Astrocyte (in vitro differentiated cells and primary cell): ENCODE results near the gene VPS13D. TPM values are rescaled to one million over a fixed set of nuclear protein-coding genes. Genes with fewer than 3 reads are reported as not detected.
"Not testable (repeated sequence)": the region's sequence is repeated elsewhere in the genome, so short reads cannot be mapped to it uniquely, and the experiment has no call there.

Experiments used
- DNase-seq: peaks from one replicate; pipeline ENCODE4 v3.0.0-alpha.2; 2010; ENCODE audit warnings: low read depth
- FAIRE-seq: peaks from 2 replicates; lab custom pipeline; 2011; peaks lifted over from hg19 to GRCh38; lab: Jason Lieb, UNC
- H2AFZ ChIP-seq: 2 replicates; pipeline ENCODE4 v1.6.0; 2012; ENCODE audit warnings: low read depth, low read length, inconsistent platforms
- H3K27ac ChIP-seq: 2 replicates; pipeline ENCODE4 v1.5.1; 2011; ENCODE audit warnings: low read depth, low read length, inconsistent platforms
- H3K27me3 ChIP-seq: 2 replicates; pipeline ENCODE4 v1.6.0; 2011; ENCODE audit warnings: low read length, inconsistent platforms; ENCODE audit not compliant: insufficient read depth
- H3K36me3 ChIP-seq: 2 replicates; pipeline ENCODE4 v1.5.1; 2011; ENCODE audit warnings: low read length, inconsistent platforms; ENCODE audit not compliant: insufficient read depth
- H3K4me1 ChIP-seq: 2 replicates; pipeline ENCODE4 v1.5.1; 2011; ENCODE audit warnings: low read length, inconsistent platforms; ENCODE audit not compliant: insufficient read depth
- H3K4me2 ChIP-seq: 2 replicates; pipeline ENCODE4 v1.6.0; 2012; ENCODE audit warnings: low read length, inconsistent platforms
- H3K4me3 ChIP-seq: 2 replicates; pipeline ENCODE4 v1.5.1; 2011; ENCODE audit warnings: low read depth, mild to moderate bottlenecking, low read length, inconsistent platforms; ENCODE audit not compliant: insufficient read depth
- H3K79me2 ChIP-seq: 2 replicates; pipeline ENCODE4 v1.6.0; 2012; ENCODE audit warnings: mild to moderate bottlenecking, low read length, inconsistent platforms; ENCODE audit not compliant: insufficient read depth
- H3K9ac ChIP-seq: 2 replicates; pipeline ENCODE4 v1.6.0; 2012; ENCODE audit warnings: mild to moderate bottlenecking, low read length, inconsistent platforms
- H3K9me3 ChIP-seq: 2 replicates; pipeline ENCODE4 v1.5.1; 2012; ENCODE audit warnings: low read depth, mild to moderate bottlenecking, low read length, inconsistent platforms; ENCODE audit not compliant: insufficient read depth
- H4K20me1 ChIP-seq: 2 replicates; pipeline ENCODE4 v1.6.0; 2012; ENCODE audit warnings: low read length, inconsistent platforms; ENCODE audit not compliant: insufficient read depth
- H3K27ac Mint-ChIP-seq: one replicate; pipeline ENCODE4 v1.8.0; 2021; ENCODE audit warnings: mild to moderate bottlenecking, mixed read lengths; ENCODE audit not compliant: unreplicated experiment
- H3K27me3 Mint-ChIP-seq: one replicate; pipeline ENCODE4 v1.8.0; 2021; ENCODE audit warnings: low read depth, mixed read lengths; ENCODE audit not compliant: unreplicated experiment
- H3K36me3 Mint-ChIP-seq: one replicate; pipeline ENCODE4 v1.8.0; 2021; ENCODE audit warnings: low read depth, mixed read lengths; ENCODE audit not compliant: unreplicated experiment
- H3K4me1 Mint-ChIP-seq: one replicate; pipeline ENCODE4 v1.8.0; 2021; ENCODE audit warnings: low read depth, mixed read lengths; ENCODE audit not compliant: unreplicated experiment
- H3K4me3 Mint-ChIP-seq: one replicate; pipeline ENCODE4 v1.8.0; 2021; ENCODE audit warnings: mild to moderate bottlenecking, moderate library complexity, mixed read lengths; ENCODE audit not compliant: unreplicated experiment
- H3K9me3 Mint-ChIP-seq: one replicate; pipeline ENCODE4 v1.8.0; 2021; ENCODE audit warnings: mild to moderate bottlenecking, mixed read lengths; ENCODE audit not compliant: unreplicated experiment
- CTCF ChIP-seq: IDR thresholded peaks from 2 replicates; pipeline ENCODE4 v1.5.1; 2011; ENCODE audit warnings: low read depth, mild to moderate bottlenecking, inconsistent platforms, low read length, moderate library complexity; ENCODE audit not compliant: insufficient read depth
- EZH2 ChIP-seq: IDR thresholded peaks from 2 replicates; pipeline ENCODE4 v1.6.1; 2012; ENCODE audit warnings: mild to moderate bottlenecking, low read length, inconsistent platforms; ENCODE audit not compliant: insufficient read depth
- total RNA-seq: library from RNA; stranded (reverse); gene quantifications from 2 replicates; pipeline ENCODE4 v1.2.1, GENCODE V29; 2021

VPS13D gene
- total RNA-seq, 1 donor from 2014 or later, result 25.9 TPM

DNA sequence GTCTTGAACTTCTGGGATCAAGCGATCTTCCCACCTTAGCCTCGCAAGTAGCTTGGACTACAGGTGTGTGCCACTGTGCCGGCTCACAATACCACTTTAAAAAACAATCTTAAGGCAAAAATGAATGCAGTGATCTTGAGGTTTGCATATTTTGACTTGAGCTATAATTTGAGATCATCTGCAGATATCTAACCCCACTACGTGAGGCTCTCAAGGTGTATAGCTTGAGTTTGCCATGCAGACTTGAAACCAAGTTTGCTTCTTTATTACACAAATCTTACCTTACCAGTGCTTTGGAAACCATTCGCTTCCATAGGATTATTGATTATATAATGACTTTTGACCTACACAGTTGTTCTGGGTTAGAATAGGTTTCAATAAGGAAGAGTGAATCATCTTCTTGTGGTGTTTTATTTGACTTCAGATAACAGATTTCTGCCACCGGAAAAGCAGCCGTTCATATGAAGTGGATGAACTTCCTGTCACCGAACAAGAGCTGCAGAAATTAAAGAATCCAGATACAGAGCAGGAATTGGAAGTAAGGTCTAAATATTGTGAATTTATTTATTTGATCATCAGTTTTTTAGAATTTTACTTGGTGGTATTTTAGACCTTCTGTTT lies 155.1 kb downstream of the VPS13D start:
- Histone ChIP-seq H3K36me3 (peaks cover 31% of the 10 kb centered on the region), H3K9me3 (peaks cover 8% of the 10 kb centered on the region), H3K9ac (no peak overlapping the region), H3K79me2 (no peaks in the 10 kb centered on the region), H3K27ac (no peak overlapping the region), H3K27me3 (no peaks in the 10 kb centered on the region), H4K20me1 (no peaks in the 10 kb centered on the region), H3K4me2 (no peak overlapping the region), H3K4me1 (peaks cover 3% of the 10 kb centered on the region), H2AFZ (no peak overlapping the region), H3K4me3 (no peak overlapping the region)
- Mint-ChIP-seq H3K27me3 (no peaks in the 10 kb centered on the region), H3K27ac (no peak overlapping the region), H3K9me3 (peaks cover 8% of the 10 kb centered on the region), H3K4me1 (no peaks in the 10 kb centered on the region), H3K36me3 (peaks cover 62% of the 10 kb centered on the region), H3K4me3 (no peak overlapping the region)
- TF ChIP-seq EZH2, result no peak
- no peak for TF ChIP-seq CTCF
- DNase-seq (no peak), FAIRE-seq (no peak)

GRCh38 chr1:12386130-12386529 lies 156.3 kb downstream of the VPS13D start:
- no peak for TF ChIP-seq EZH2
- no peak for TF ChIP-seq CTCF
- H2AFZ ChIP-seq, result no peak overlapping the region
- H3K4me3 ChIP-seq, result no peak overlapping the region
- H3K4me2 ChIP-seq, result no peak overlapping the region
- no peaks in the 10 kb centered on the region for H3K79me2 ChIP-seq
- peaks cover 73% of the 10 kb centered on the region for H3K36me3 Mint-ChIP-seq
- H3K27me3 Mint-ChIP-seq, result no peaks in the 10 kb centered on the region
- no peak overlapping the region for H3K27ac ChIP-seq
- DNase-seq (peak; percentile 26), FAIRE-seq (no peak)
- peaks cover 8% of the 10 kb centered on the region for H3K9me3 Mint-ChIP-seq
- no peaks in the 10 kb centered on the region for H3K4me1 Mint-ChIP-seq
- no peak overlapping the region for H3K27ac Mint-ChIP-seq
- peaks cover 31% of the 10 kb centered on the region for H3K36me3 ChIP-seq
- H3K27me3 ChIP-seq, result no peaks in the 10 kb centered on the region
- no peak overlapping the region for H3K4me3 Mint-ChIP-seq
- peaks cover 3% of the 10 kb centered on the region for H3K4me1 ChIP-seq
- no peak overlapping the region for H3K9ac ChIP-seq
- H3K9me3 ChIP-seq, result peaks cover 8% of the 10 kb centered on the region
- H4K20me1 ChIP-seq, result no peaks in the 10 kb centered on the region

DNA sequence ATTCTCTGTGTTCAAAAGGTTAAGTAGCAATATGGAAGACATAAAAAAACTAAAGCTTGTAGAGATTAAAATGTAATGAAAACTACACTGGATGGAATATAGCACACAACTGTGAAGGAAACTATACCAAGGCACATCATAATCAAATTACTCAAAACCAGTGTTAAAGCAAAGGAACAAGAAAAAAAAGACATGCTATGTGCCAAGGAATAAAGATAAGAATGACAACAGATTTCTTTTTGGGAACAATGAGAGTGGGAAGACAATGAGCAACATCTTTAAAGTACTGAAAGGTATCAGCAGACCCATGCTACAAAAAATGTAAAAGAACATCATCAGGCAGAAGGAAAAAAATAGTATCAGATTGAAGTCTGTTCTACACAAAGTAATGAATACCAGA lies 157.8 kb downstream of the VPS13D start:
- TF ChIP-seq EZH2 (no peak), CTCF (no peak)
- H3K4me1 Mint-ChIP-seq, result no peaks in the 10 kb centered on the region
- Histone ChIP-seq H3K27ac (no peak overlapping the region), H3K4me3 (no peak overlapping the region), H4K20me1 (no peaks in the 10 kb centered on the region), H3K36me3 (peaks cover 31% of the 10 kb centered on the region), H3K27me3 (no peaks in the 10 kb centered on the region), H3K4me1 (peaks cover 3% of the 10 kb centered on the region), H3K79me2 (no peaks in the 10 kb centered on the region), H3K9ac (no peak overlapping the region), H3K9me3 (peaks cover 8% of the 10 kb centered on the region), H3K4me2 (no peak overlapping the region), H2AFZ (no peak overlapping the region)
- no peak overlapping the region for H3K4me3 Mint-ChIP-seq
- H3K27me3 Mint-ChIP-seq, result no peaks in the 10 kb centered on the region
- peaks cover 68% of the 10 kb centered on the region for H3K36me3 Mint-ChIP-seq
- H3K27ac Mint-ChIP-seq, result no peak overlapping the region
- peaks cover 8% of the 10 kb centered on the region for H3K9me3 Mint-ChIP-seq
- DNase-seq (peak; percentile 29), FAIRE-seq (no peak)

GRCh38 chr1:12390296-12390695 lies 160.5 kb downstream of the VPS13D start:
- DNase-seq, H3K9ac ChIP-seq, H3K4me3 Mint-ChIP-seq, H3K9me3 ChIP-seq, H3K27ac Mint-ChIP-seq, H3K4me2 ChIP-seq, H2AFZ ChIP-seq, H3K27me3 ChIP-seq, H3K4me1 Mint-ChIP-seq, H3K4me3 ChIP-seq, H4K20me1 ChIP-seq, FAIRE-seq, H3K27me3 Mint-ChIP-seq, H3K27ac ChIP-seq, H3K79me2 ChIP-seq, H3K4me1 ChIP-seq: not testable (repeated sequence)
- H3K36me3 ChIP-seq, result peaks cover 14% of the 10 kb centered on the region
- Mint-ChIP-seq H3K36me3 (peaks cover 63% of the 10 kb centered on the region), H3K9me3 (peaks cover 10% of the 10 kb centered on the region)
